Ascending aorta (tissue), 2 donors: ENCODE data around the gene NFIA. TPM values are rescaled to one million over a fixed set of nuclear protein-coding genes. Genes with fewer than 3 reads are reported as not detected.

Experiments
- DNase-seq, 2 donors: peaks; one replicate each; pipeline ENCODE4 v3.0.0-alpha.2; 2019; ENCODE audit warnings: low spot score in 2 of 2
- H3K27ac ChIP-seq, 2 donors: fragments of 200-600 bp; sonication (generic); one replicate each; pipeline ENCODE4 v1.5.1; 2016 to 2017; ENCODE audit warnings: mild to moderate bottlenecking in 1 of 2
- H3K27me3 ChIP-seq: fragments of 200-600 bp; sonication (generic); one replicate; pipeline ENCODE4 v1.5.1; 2017
- H3K36me3 ChIP-seq, 2 donors: fragments of 200-600 bp; sonication (generic); one replicate each; pipeline ENCODE4 v1.5.1; 2016
- H3K4me1 ChIP-seq, 2 donors: fragments of 200-600 bp; sonication (generic); one replicate each; pipeline ENCODE4 v1.5.1; 2016 to 2017; ENCODE audit warnings: mild to moderate bottlenecking in 1 of 2
- H3K4me3 ChIP-seq, 2 donors: fragments of 200-600 bp; sonication (generic); one replicate each; pipeline ENCODE4 v1.5.1; 2016 to 2017; ENCODE audit warnings: mild to moderate bottlenecking in 1 of 2
- H3K9me3 ChIP-seq, 2 donors: fragments of 200-600 bp; sonication (generic); one replicate each; pipeline ENCODE4 v1.5.1; 2016
- CTCF ChIP-seq, 3 experiments: fragments of 200-600 bp in 2 of 3; fragments of 450-650 bp in 1 of 3; sonication (generic) in 2 of 3; IDR thresholded peaks; one replicate each; pipeline ENCODE4 v1.5.1; 2016 to 2019; ENCODE audit warnings: antibody characterized with exemption in 3 of 3, mild to moderate bottlenecking in 1 of 3, moderate library complexity in 1 of 3
- intact Hi-C: fragments of 100-400 bp; cut with DNase I; formaldehyde crosslinking; loops from one replicate; pipeline ENCODE4 v1.15.1; 2023
- total RNA-seq: library from RNA; depleted of rRNA; stranded (reverse); fragments of >200 nt; gene quantifications from one replicate; pipeline ENCODE4 v1.1.0, GENCODE V29; 2016

NFIA gene
- total RNA-seq, 1 donor from 2014 or later = 52.0 TPM

DNA sequence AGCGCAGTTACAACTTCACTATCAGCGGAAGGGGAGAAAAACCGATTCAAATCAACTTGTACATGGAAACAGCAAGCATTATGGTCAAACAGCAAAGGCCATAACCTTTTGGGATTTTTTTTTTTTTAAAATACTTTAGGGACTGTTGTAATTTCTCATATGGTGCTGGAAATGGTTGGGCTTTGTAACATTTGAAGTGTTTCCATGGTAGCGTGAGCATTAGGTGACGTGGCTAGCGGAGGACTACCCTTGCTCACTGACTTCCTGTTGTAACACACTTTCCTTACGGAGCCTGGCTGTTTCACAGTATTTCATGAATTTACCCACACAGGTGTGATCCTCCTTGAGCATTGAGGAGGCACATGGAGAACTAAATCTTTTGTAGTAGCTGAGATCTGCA lies 373.0 kb downstream of the NFIA start:
- no peak for DNase-seq
- TF ChIP-seq CTCF (IDR thresholded peaks at IDR 0.05) = no peak
- peaks cover 9 to 38% of the 10 kb centered on the region in 2 donors for H3K4me1 ChIP-seq
- no peaks in the 10 kb centered on the region for H3K27me3 ChIP-seq
- intact Hi-C loops = no loop called here
- H3K9me3 ChIP-seq = no peaks in the 10 kb centered on the region
- H3K27ac ChIP-seq = peak overlapping the region; percentile 83 to 92
- H3K36me3 ChIP-seq = peaks cover 7% of the 10 kb centered on the region in 2 donors
- H3K4me3 ChIP-seq = no peak overlapping the region

DNA sequence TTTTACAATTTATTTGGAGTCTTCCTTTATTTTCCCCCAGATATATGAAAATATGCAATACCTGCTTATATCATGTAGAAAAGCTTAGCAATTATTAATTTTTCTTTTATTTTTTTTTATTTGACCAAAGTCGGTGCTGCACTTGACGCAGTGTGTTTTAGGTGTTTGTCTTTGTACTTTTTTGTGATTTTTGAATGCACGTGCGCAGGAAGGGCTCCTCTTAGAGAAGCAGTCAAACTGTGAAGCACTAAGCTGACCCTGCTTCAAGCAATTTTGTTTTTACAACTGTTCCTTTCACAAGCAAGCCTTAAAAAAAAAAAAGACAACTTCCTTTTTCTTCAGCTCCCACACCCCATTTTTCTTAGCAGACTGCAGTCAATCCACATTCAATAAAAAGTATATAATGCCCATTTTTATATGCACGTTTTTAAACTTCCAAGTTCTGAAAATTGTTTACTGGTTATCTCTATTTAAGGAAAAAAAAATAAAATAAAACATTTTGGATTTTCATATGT lies 375.2 kb downstream of the NFIA start:
- peaks cover 4 to 17% of the 10 kb centered on the region in 2 donors for H3K4me1 ChIP-seq
- H3K36me3 ChIP-seq = peaks cover 11% of the 10 kb centered on the region in 2 donors
- TF ChIP-seq CTCF (IDR thresholded peaks at IDR 0.05) = no peak
- H3K4me3 ChIP-seq = no peak overlapping the region
- no peaks in the 10 kb centered on the region for H3K9me3 ChIP-seq
- intact Hi-C loops = no loop called here
- no peaks in the 10 kb centered on the region for H3K27me3 ChIP-seq
- peak overlapping the region in 1 of 2 donors; percentile 2 for H3K27ac ChIP-seq
- DNase-seq = no peak

DNA sequence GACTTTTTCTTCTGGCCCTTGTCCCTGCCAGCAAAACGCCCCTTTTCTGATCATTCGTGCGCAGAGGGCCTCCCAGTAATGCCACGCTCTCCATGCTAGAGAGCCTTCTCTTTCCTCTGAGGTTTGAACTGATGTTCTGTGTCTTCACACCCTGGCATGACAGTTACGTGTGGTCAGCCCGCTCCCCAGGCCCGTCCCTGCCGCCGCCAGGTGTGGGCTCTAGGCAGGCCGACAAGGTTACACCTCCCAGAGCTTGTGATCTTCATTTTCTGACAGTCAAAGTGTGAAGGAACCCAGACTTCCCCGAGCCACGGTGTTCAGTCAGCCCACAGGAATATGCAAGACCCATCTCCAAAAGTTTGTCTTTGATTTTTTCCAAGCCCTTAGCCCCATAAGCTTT lies 377.0 kb downstream of the NFIA start:
- TF ChIP-seq CTCF (IDR thresholded peaks at IDR 0.05) = no peak
- H3K27ac ChIP-seq = no peak overlapping the region

DNA sequence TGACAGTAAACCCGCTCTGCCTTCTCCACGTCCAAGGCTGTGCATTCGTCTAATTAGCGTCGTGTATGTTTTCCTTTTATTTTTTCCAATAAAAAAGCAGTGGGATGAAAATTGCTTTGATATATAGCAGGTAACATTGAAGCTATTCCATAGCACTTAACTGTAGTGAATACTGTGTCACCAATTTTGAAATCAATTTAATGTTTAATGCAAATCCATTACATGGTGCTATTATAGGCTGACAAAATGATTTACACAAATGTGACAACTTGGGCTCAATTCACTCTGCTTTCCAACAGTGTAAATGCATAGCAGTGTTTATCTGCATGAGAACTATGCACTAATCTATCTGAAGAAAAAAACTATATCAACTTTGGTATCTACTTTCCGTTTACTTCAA lies 377.8 kb downstream of the NFIA start:
- Histone ChIP-seq H3K4me1 (peaks cover 0 to 4% of the 10 kb centered on the region in 2 donors), H3K4me3 (no peak overlapping the region), H3K27ac (no peak overlapping the region), H3K9me3 (no peaks in the 10 kb centered on the region), H3K27me3 (no peaks in the 10 kb centered on the region), H3K36me3 (peaks cover 11 to 14% of the 10 kb centered on the region in 2 donors)
- no peak for TF ChIP-seq CTCF (IDR thresholded peaks at IDR 0.05)
- intact Hi-C loops = loop anchor here (1.0 kb wide), 1 partner anchor 14 kb away; no protein-coding TSS in a partner anchor
- no peak for DNase-seq

More for the DNA sequence above, 377.0 kb downstream of the NFIA start:
- no peaks in the 10 kb centered on the region for H3K9me3 ChIP-seq
- peaks cover 0 to 4% of the 10 kb centered on the region in 2 donors for H3K4me1 ChIP-seq
- H3K27me3 ChIP-seq = no peaks in the 10 kb centered on the region
- intact Hi-C loops = no loop called here
- peaks cover 11 to 14% of the 10 kb centered on the region in 2 donors for H3K36me3 ChIP-seq
- no peak overlapping the region for H3K4me3 ChIP-seq
- no peak for DNase-seq

DNA sequence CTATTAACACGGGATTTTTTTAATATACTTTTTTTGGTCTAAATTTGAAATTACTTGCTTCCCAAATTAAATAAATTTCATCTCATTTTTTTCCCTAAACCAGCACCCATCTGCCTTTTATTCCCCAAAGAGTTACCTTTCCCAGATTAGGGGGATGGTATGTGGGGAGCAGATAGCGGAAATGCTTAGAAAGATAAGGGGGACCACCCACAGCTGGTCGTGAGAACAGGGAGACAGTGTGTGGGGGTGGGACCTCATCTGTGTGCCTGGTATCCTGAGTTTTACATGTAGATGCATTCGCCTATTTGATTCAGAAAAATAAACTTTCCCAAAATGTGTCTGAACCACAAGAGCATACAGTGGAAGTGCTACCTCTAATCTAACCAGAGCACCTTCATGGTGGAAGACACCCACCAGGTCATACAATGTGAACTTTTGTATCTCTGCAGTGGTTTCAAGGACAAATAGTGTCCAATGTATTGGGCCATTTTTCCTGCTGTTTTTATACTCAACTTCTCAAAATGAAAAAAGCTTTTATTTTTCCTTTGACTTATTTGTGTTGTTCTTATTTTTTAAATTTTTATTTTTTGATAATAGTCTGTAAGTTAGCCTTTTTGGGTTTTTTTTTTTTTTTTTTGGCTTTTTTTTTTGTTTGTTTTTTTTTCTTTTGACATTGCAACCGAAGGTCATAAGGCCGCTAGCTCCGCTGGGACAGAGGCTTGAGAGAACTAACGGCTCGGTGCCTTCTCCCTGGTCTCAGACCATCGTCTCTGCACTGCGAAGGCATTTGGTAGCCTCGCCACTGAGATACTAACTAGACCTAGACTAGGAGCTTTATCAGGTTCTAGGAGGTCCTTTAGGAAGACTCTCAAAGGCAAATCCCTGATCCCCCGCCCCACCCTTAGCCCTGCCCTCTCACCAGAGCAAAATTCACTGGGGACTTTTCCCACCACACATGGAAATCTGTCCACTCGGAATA lies 379.3 kb downstream of the NFIA start:
- H3K27me3 ChIP-seq = no peaks in the 10 kb centered on the region
- H3K36me3 ChIP-seq = peaks cover 4 to 7% of the 10 kb centered on the region in 2 donors
- intact Hi-C loops = no loop called here
- H3K4me1 ChIP-seq = peaks cover 0 to 4% of the 10 kb centered on the region in 2 donors
- H3K9me3 ChIP-seq = no peaks in the 10 kb centered on the region
- no peak for TF ChIP-seq CTCF (IDR thresholded peaks at IDR 0.05)
- no peak overlapping the region for H3K4me3 ChIP-seq
- DNase-seq = no peak
- H3K27ac ChIP-seq = no peak overlapping the region
